Inflammatory macrophage treated with lipopolysaccharide for 4 hours (primary cell): ENCODE results near the gene ROCK2.
A peak's percentile ranks its signal among the peaks of the same experiment; 100 is the strongest.

Experiments used
- DNase-seq: peaks from one replicate; pipeline ENCODE4 v3.0.0-alpha.2; 2020

Gene ROCK2

GRCh38 chr2:11224887-11225286 lies 119.5 kb downstream of the ROCK2 start:
- peak; percentile 78 for DNase-seq

GRCh38 chr2:11222845-11223244 lies 121.6 kb downstream of the ROCK2 start:
- DNase-seq, result no peak

DNA sequence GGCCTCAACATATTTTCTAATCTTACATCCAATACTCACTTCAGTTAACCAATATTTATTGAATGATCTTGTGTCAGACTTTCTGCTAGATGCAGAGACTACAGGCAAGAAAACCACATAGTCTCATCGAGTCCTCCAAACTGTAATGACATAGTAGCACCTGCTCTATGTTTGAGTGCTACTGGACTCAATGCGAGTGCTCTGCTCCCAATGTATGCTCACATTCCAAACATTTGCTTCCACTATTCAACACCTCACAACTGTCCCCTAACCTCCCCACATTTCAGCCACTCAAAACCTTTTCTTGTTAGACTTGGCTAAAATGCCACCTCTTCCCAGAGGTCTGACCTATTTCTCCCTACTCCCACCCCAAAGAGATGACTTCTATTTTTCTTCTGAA lies 124.0 kb downstream of the ROCK2 start:
- no peak for DNase-seq

DNA sequence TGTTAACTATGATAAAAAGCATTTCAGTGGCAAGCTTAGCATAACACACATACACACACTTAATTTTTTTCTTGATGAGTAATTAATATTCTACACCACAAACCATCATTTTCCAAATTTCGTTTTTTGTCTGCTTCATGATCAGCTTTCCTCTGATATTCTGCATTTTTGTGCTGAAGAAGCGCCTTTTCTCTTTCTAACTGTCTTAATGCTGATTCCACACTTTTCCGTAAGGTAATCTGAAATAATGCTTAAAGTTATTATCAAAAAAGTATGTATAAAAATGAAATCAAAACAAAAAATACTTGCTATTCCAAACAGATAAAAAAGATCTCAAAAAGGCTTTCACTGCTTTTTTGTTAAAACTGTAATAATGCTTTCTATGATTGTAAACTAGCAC lies 129.0 kb downstream of the ROCK2 start:
- DNase-seq, result no peak

GRCh38 chr2:11214770-11215169 lies 129.7 kb downstream of the ROCK2 start:
- no peak for DNase-seq

GRCh38 chr2:11213975-11214374 lies 130.5 kb downstream of the ROCK2 start:
- DNase-seq, result no peak

DNA sequence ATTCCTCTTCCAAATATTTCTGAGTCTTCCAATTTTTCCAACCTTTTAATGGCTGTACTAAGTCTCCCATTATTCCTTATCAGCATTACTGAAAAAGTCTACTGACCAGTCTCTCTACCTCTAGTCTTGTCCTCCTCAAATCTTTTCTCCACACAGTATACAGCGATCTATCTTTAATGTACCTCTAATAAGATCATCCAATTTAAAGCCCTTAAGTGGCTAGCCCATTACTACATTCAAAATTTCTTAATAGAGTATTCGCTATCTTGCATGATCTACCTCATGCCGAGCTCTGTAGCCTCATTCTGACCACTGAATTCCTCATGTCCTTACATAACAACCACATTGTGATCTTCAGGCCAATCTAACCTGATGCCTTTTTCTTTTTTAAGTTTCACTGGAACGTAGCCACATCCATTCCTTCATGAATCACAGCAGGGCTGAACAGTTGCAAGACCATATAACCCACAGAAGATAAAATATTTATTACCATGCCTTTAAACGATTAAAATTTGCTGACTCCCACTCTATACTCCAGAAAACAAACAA lies 131.3 kb downstream of the ROCK2 start:
- no peak for DNase-seq

- no peak for DNase-seq
These were observed 131.8 kb downstream of the ROCK2 start for GRCh38 chr2:11212645-11213044.

DNA sequence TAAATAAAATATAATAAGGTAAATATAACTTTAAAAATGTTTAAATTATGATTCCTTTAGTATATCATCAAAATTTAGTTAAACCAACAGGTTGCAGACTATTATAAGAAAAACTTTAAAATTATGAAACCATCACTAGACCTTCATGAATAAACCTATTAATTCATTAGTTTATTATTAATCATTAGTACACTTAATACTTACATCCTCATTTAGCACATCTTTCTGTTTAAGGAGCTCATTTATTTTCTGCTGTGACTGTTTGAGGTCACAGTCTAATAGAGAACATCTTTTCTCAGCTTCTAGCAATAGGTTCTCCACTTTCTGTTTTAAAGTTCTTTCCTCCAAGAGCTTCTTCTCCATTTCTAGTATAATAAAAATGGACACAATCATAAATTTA lies 136.4 kb downstream of the ROCK2 start:
- no peak for DNase-seq

DNA sequence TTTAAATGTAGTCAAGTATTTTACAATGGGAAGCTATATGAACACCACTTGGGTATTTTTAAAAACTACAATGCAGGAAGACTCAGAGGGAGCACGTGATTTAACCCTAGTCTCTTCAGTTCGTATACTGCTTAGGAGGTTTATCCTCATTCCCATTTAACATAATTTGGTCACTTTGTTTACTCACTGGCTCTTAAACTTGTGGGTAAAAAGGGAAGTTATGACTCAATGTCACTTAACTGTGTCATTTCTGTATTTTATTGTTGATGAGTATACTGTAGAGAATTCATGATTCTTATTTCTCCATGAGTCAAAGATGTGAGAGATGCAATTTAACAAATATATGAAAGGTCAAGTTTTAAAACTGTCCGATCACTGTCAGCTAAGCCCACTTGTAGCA lies 141.0 kb downstream of the ROCK2 start:
- DNase-seq, result peak; percentile 93

- no peak for DNase-seq
These were observed 142.5 kb downstream of the ROCK2 start for GRCh38 chr2:11201969-11202368.

DNA sequence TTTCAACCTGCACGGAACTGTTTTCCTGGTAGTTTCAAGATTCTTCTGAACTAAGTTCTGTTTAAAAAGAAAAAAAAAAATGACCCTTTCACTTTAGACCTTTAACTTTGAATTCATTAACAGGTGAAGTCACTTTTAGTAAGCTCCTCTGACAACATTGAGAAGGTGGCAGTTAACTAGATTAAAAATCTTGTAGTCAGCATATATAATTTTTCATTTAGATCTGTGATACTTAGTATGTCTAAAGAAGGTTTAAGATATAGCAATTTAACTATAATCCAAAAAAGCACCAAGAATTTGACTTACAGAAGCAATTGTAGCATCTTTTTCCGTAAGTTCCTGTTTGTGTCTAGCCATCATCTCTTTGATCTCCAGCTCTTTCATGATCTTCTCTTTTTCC lies 143.8 kb downstream of the ROCK2 start:
- no peak for DNase-seq

DNA sequence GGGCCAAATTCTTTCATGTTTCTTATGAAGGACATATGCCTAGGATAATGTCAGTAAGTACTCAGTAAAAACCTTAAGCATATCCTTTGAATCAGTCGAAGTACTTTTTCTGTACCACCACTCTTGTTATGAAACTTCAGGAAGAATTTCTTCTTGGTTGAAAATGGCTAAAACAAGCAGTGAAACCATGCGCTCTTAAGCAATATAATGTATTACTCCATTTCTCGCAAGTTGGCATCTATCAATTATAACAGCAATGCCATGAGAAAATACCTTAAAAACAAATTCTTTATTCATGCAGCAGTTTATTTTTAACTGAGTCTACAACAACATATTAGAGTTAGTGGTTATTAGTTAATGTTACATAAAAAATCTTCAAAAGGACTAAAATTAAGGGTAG lies 148.2 kb downstream of the ROCK2 start:
- DNase-seq, result peak; percentile 53

GRCh38 chr2:11187731-11188130 lies 156.7 kb downstream of the ROCK2 start:
- peak; percentile 73 for DNase-seq

- DNase-seq, result peak; percentile 80
These were observed 157.3 kb downstream of the ROCK2 start for GRCh38 chr2:11187083-11187619.

DNA sequence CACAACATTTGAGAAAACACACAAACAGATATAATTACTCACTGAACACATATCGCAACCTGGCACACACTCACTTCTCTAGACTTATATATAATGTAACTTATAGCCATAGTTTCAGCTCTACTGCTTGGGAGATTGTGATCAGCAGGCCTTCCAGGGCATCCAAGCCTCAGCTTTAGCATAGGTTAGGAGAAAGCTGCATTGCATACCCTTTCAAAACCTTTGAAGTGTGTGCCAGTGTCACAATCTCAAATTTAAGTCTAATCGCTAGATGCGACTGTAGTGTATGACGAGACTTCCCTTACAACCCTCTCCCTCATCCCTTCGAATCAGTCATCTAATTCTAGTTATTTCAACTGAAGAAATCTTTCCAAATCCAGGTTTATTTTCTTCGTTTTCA lies 158.3 kb downstream of the ROCK2 start:
- DNase-seq, result no peak

DNA sequence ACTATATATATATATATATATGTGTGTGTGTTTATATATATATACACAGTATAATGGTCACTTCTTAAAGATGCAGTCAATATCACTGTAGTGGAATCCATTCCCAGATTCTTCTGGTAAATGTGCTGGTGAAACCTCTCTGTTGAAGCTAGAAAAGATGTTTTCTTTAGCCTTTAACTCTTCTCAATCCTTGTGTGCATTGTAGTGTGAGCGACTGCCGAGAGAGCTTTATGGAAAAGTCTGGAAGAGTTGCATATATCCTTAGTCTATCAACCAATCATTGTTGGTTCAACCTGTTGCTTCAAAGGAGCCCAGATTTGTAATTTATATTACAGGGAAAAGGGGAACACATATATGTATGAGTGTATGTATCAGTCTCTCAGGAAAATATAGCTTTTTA lies 161.5 kb downstream of the ROCK2 start:
- no peak for DNase-seq

DNA sequence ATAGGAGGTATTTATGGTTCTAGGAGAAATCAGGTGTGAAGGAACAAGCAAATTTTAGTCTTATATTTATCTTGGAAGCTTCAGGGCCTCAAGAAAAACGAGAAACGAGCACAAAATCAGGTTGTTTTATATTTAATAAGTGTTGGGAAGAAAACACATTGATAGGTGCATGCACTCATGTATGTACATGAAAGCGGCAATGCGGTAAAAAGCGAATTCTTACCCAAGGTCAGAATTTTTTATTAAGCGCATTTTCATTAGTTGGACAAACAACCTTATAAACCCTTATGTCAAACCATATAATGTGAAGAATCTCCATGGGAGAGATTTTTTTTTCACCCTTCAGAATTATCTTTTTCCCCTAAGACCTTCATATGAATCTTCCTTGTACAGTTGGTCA lies 163.8 kb downstream of the ROCK2 start:
- no peak for DNase-seq

DNA sequence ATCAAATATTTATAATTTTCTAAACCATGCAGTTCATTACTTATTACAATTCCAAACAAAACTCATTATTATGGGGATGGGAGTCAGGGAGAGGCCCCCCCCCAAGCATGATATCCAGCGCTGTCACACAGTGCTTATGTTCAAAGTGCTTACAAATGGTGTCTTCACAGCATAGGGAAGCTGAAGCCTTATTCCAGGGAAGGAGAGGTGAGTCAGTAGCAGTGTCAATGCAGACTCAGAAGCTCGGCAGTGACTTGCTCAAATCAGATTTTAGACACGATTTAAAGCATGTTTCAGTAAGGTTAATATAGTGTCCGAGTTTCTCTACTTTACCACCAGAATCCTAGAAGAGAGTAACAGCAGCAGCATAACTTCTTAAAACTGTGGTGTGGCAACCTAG lies 164.5 kb downstream of the ROCK2 start:
- no peak for DNase-seq

GRCh38 chr2:11179196-11179595 lies 165.2 kb downstream of the ROCK2 start:
- DNase-seq, result no peak

- peak; percentile 60 for DNase-seq
These were observed 166.4 kb downstream of the ROCK2 start for GRCh38 chr2:11177871-11178690.

DNA sequence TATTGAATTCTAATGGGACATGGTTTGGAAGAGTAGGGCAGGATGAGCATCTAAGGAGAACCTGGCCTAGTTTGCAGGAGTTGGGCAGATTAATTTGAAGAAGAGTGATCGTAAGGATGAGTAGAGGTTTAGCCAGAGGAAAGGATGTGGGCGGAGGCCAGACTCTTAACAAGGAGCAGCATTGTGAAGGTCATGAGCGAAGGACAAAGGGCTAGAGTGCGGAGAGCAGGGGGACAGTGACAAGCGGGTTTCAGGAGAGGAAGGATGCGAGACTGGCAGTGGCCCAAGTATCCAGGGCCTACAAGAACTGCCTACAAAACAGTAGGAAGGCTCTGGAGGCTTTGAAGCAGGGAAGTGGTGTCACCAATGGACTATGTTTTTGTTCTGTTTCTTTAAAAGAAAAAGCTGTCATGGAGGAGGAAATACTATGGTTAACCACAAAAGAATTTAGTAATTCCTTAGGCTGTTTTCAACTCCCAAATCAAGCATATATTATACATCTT lies 169.1 kb downstream of the ROCK2 start:
- peak; percentile 41 for DNase-seq

GRCh38 chr2:11174222-11174621 lies 170.2 kb downstream of the ROCK2 start:
- DNase-seq, result no peak

DNA sequence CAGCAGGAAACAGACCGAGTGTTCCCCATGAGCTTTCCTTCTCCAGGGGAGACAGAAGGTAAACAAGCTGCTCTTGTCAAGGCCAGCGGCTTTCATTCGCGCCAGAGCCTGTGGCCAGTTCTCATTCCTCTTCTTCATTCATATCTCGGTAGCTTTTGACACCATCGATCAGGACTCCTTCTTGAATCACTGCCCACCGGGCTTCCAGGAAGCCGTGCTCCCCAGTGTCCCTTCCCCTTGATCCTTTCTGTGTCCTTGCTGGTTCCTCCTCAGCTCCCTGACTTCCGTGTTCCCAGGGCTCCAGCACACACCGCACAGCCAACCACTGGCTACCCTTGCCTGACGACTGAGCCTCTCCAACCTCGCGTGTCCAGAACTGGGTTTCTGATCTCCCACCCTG lies 175.1 kb downstream of the ROCK2 start:
- DNase-seq, result no peak
